Body of pancreas (tissue), 4 donors: ENCODE results near the gene CWH43. TPM values are rescaled to one million over a fixed set of nuclear protein-coding genes. Genes with fewer than 3 reads are reported as not detected.

Experiments
- ATAC-seq: fragments of 150-250 bp; one replicate; pipeline ENCODE4 v1.9.1; 2016
- DNase-seq, 4 donors: peaks; one replicate each; pipeline ENCODE4 v3.0.0-alpha.2; 2019
- H3K27ac ChIP-seq, 4 donors: fragments of 200-600 bp; sonication (generic); 1 replicate in 3 of 4; 2 replicates in 1 of 4; pipeline versions ENCODE4 v1.5.1 to v1.6.1; 2016 to 2019; ENCODE audit warnings: mild to moderate bottlenecking in 1 of 4, mixed read lengths in 1 of 4, moderate library complexity in 1 of 4
- H3K27me3 ChIP-seq, 2 donors: fragments of 200-600 bp; sonication (generic); one replicate each; pipeline ENCODE4 v1.6.0; 2016; ENCODE audit warnings: mild to moderate bottlenecking in 1 of 2
- H3K36me3 ChIP-seq, 2 donors: fragments of 200-600 bp; sonication (generic); replicated peaks in 1 of 2; 2 replicates each; pipeline ENCODE4 v1.5.1; 2016; ENCODE audit warnings: low read depth in 2 of 2; ENCODE audit not compliant: insufficient read depth in 1 of 2
- H3K4me1 ChIP-seq: fragments of 200-600 bp; sonication (generic); one replicate; pipeline ENCODE4 v1.6.0; 2016
- H3K4me3 ChIP-seq, 2 donors: fragments of 200-600 bp; sonication (generic); 1 replicate in 1 of 2; 2 replicates in 1 of 2; pipeline ENCODE4 v1.5.1; 2016 to 2019
- H3K9me3 ChIP-seq, 3 donors: fragments of 200-600 bp; sonication (generic); 1 replicate in 2 of 3; 2 replicates in 1 of 3; pipeline ENCODE4 v1.5.1; 2016
- CTCF ChIP-seq, 7 experiments: fragments of 450-650 bp in 4 of 7; fragments of 200-600 bp in 3 of 7; sonication (generic) in 3 of 7; IDR thresholded peaks; one replicate each; pipeline ENCODE4 v1.5.1; 2016 to 2019; ENCODE audit warnings: antibody characterized with exemption in 7 of 7
- POLR2A ChIP-seq, 3 donors: fragments of 450-650 bp; IDR thresholded peaks; one replicate each; pipeline ENCODE4 v1.6.1; 2016; ENCODE audit warnings: antibody characterized with exemption in 3 of 3, mild to moderate bottlenecking in 2 of 3
- WGBS, 2 donors: methylation state at CpG; one replicate each; pipeline ENCODE4 v1.1.5; 2017; 5-methylcytosine and 5-hydroxymethylcytosine counted together
- intact Hi-C: fragments of 100-400 bp; cut with DNase I; formaldehyde crosslinking; loops from one replicate; pipeline ENCODE4 v1.15.1; 2023
- total RNA-seq, 2 donors: library from RNA; depleted of rRNA; stranded (reverse); fragments of >200 nt; gene quantifications; one replicate each; pipeline ENCODE4 v1.1.0, GENCODE V29; 2016

The CWH43 gene
- total RNA-seq, 2 donors from 2014 or later: not detected

GRCh38 chr4:48985602-48985975, 486 bp upstream of the CWH43 start:
- TF ChIP-seq POLR2A (IDR thresholded peaks at IDR 0.05) (no peak), CTCF (IDR thresholded peaks at IDR 0.05) (no peak)
- peaks cover 8% of the 10 kb centered on the region for H3K4me1 ChIP-seq
- no peaks in the 10 kb centered on the region for H3K9me3 ChIP-seq
- no peak overlapping the region for H3K27ac ChIP-seq
- no peak overlapping the region for H3K4me3 ChIP-seq
- H3K36me3 ChIP-seq: no peaks in the 10 kb centered on the region
- DNase-seq: no peak
- intact Hi-C loops: no loop called here
- 11 to 22% methylated on average over 11 to 14 of the region's 18 CpGs for WGBS, 2 donors
- ATAC-seq: no peak
- H3K27me3 ChIP-seq: no peaks in the 10 kb centered on the region

DNA sequence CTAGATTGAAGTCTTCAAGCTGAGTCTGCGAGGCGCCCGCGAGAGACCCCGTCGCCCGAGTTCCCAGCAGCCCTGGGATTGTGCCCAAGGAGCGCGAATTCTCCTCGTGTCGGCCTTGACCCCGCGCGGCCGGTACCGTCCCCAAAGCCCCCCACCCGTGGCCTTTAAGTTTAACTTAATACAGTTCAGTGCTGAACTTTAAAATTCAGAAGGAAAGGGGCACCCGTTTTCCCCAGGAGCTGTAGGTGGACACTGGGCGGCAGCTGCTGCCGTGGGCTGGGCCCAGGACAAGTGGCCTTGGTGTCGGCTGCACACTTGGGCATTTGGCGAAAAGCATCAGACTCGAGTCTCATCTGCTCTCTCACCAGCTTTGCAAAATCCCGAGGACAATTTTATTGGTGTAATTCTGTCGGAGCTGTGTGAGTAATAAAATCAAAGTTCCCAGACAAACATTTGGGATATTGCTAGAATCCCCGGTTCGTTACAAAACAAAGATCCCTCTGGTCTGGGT, 634 bp downstream of the CWH43 start:
- TF ChIP-seq CTCF (IDR thresholded peaks at IDR 0.05) (no peak), POLR2A (IDR thresholded peaks at IDR 0.05) (no peak)
- ATAC-seq: no peak
- Histone ChIP-seq H3K9me3 (no peaks in the 10 kb centered on the region), H3K4me3 (no peak overlapping the region), H3K27me3 (no peaks in the 10 kb centered on the region), H3K36me3 (no peaks in the 10 kb centered on the region), H3K27ac (no peak overlapping the region), H3K4me1 (peaks cover 8% of the 10 kb centered on the region)
- intact Hi-C loops: no loop called here
- 38 to 40% methylated on average over 18 to 27 of the region's 27 CpGs for WGBS, 2 donors
- DNase-seq: no peak

DNA sequence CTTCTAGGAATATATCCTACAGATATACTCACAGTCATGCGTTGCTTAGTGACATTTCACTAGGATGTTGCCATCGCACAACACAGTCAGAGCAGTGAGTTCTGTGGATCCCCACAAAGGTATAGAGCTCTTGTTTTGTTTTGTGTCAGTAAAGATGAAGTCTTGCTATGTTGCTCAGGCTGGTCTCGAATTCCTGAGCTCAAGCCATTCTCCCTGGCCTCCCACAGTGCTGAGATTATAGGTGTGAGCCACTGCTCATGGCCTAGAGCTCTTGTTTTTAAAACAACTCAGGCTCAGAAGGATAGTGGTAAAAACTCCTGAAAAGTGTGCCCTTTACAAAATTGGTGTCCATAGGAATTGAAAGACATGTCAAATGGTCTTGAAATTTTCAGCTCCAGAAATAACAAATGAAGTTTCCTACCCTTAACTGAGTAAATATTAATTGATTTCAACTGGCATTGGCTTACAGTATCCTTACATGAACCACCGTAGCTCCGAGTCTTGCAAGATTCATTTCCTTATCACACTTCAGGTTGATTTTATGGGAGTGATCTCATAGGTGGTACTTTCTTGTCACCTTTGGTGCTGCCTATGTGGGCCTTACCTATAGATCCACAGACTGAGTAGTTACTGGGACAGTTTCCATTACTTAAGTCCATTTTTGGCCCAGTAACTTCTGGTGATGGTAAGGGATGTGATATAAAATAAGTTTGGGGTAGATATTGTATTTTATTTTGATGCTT, 3.6 kb downstream of the CWH43 start:
- Histone ChIP-seq H3K4me3 (no peak overlapping the region), H3K27me3 (no peaks in the 10 kb centered on the region), H3K36me3 (no peaks in the 10 kb centered on the region), H3K4me1 (peaks cover 8% of the 10 kb centered on the region), H3K9me3 (no peaks in the 10 kb centered on the region), H3K27ac (no peak overlapping the region)
- WGBS, 2 donors: 56 to 64% methylated on average over 5 of the region's 5 CpGs
- TF ChIP-seq CTCF (IDR thresholded peaks at IDR 0.05) (no peak), POLR2A (IDR thresholded peaks at IDR 0.05) (no peak)
- ATAC-seq: no peak
- intact Hi-C loops: no loop called here
- no peak for DNase-seq

DNA sequence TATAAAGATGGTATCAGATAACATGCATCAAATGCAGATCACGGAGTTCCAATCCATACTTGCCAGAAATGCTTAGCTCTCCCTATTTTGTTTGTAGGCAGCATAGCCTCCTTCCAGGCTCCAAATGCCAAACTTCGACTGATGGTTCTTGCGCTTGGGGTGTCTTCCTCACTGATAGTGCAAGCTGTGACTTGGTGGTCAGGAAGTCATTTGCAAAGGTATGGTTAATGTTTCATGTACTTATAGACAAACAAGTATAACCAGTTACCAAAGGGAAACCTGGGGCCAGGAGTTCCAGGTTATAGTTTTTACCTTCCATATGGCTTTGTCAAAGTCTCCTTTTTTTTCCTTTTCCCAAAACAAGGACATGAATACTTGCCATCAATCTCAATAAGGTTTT, 5.3 kb downstream of the CWH43 start:
- no peaks in the 10 kb centered on the region for H3K36me3 ChIP-seq
- ATAC-seq: no peak
- H3K27me3 ChIP-seq: no peaks in the 10 kb centered on the region
- WGBS, 2 donors: 70% methylated on average over 3 of the region's 3 CpGs
- peaks cover 1% of the 10 kb centered on the region for H3K4me1 ChIP-seq
- H3K9me3 ChIP-seq: no peaks in the 10 kb centered on the region
- intact Hi-C loops: no loop called here
- no peak overlapping the region for H3K4me3 ChIP-seq
- no peak overlapping the region for H3K27ac ChIP-seq
- DNase-seq: no peak
- TF ChIP-seq POLR2A (IDR thresholded peaks at IDR 0.05): no peak
- no peak for TF ChIP-seq CTCF (IDR thresholded peaks at IDR 0.05)

GRCh38 chr4:48997962-48998361, 11.9 kb downstream of the CWH43 start:
- intact Hi-C loops: no loop called here
- TF ChIP-seq POLR2A (IDR thresholded peaks at IDR 0.05) (no peak), CTCF (IDR thresholded peaks at IDR 0.05) (no peak)
- Histone ChIP-seq H3K4me1 (no peaks in the 10 kb centered on the region), H3K9me3 (no peaks in the 10 kb centered on the region), H3K27me3 (no peaks in the 10 kb centered on the region), H3K27ac (no peak overlapping the region), H3K4me3 (no peak overlapping the region), H3K36me3 (no peaks in the 10 kb centered on the region)
- 34 to 45% methylated on average over 3 of the region's 3 CpGs for WGBS, 2 donors
- ATAC-seq (no peak), DNase-seq (no peak)
